SH-SY5Y (cell line): ENCODE data around the gene ARHGEF37.

Experiments used
- GATA2 ChIP-seq: IDR thresholded peaks from 2 replicates; pipeline ENCODE4 v1.6.1; 2011; ENCODE audit warnings: mild to moderate bottlenecking, low read depth, low read length
- GATA3 ChIP-seq: IDR thresholded peaks from 2 replicates; pipeline ENCODE4 v1.6.1; 2011; ENCODE audit warnings: low read depth, mild to moderate bottlenecking, low read length, moderate library complexity

- TF ChIP-seq GATA2: no peak
- TF ChIP-seq GATA3: no peak
Measured at GRCh38 chr5:149567226-149567625, 14.1 kb upstream of the ARHGEF37 start.
